Epithelial cell of proximal tubule (primary cell): Measurements from ENCODE around the gene INPP5J. TPM values are rescaled to one million over a fixed set of nuclear protein-coding genes. Genes with fewer than 3 reads are reported as not detected.
A peak's percentile ranks its signal among the peaks of the same experiment; 100 is the strongest.

Experiments used
- DNase-seq: peaks from one replicate; pipeline ENCODE4 v3.0.0-alpha.2; 2011; ENCODE audit warnings: low read depth
- H3K4me3 ChIP-seq: 2 replicates; pipeline ENCODE4 v1.5.1; 2011; ENCODE audit warnings: low read depth, mild to moderate bottlenecking, low read length
- total RNA-seq: library from RNA; depleted of rRNA; stranded (reverse); fragments of >200 nt; gene quantifications from 2 replicates; pipeline ENCODE4 v1.2.3, GENCODE V29; 2015
- TF ChIP-seq, protein P1 (sequence below): conservative IDR thresholded peaks from 2 replicates; pipeline ENCODE4 v1.5.1; 2012; ENCODE audit warnings: low read depth, mild to moderate bottlenecking, low read length

The INPP5J gene
- total RNA-seq, 1 donor from 2014 or later = 1.2 TPM

DNA sequence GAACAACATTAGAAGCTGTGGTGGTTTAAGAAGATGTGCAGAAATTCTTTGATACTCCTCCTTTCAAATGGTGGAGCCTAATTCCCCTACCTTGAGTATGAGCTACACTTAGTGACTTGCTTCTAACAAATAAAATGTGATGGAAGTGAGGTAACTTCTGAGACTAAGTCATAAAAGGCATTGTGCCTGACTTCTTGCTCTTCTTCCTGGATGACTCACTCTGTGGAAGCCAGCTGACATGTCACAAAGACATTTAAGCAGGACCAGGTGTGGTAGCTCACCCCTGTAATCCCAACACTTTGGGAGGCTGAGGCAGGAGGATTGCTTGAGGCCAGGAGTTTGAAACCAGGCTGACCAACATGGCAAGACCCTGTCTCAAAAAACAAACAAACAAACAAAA is 21.5 kb downstream of the INPP5J start:
- TF ChIP-seq, protein P1, sequence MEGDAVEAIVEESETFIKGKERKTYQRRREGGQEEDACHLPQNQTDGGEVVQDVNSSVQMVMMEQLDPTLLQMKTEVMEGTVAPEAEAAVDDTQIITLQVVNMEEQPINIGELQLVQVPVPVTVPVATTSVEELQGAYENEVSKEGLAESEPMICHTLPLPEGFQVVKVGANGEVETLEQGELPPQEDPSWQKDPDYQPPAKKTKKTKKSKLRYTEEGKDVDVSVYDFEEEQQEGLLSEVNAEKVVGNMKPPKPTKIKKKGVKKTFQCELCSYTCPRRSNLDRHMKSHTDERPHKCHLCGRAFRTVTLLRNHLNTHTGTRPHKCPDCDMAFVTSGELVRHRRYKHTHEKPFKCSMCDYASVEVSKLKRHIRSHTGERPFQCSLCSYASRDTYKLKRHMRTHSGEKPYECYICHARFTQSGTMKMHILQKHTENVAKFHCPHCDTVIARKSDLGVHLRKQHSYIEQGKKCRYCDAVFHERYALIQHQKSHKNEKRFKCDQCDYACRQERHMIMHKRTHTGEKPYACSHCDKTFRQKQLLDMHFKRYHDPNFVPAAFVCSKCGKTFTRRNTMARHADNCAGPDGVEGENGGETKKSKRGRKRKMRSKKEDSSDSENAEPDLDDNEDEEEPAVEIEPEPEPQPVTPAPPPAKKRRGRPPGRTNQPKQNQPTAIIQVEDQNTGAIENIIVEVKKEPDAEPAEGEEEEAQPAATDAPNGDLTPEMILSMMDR = no peak
- DNase-seq = no peak
- H3K4me3 ChIP-seq = no peak overlapping the region

DNA sequence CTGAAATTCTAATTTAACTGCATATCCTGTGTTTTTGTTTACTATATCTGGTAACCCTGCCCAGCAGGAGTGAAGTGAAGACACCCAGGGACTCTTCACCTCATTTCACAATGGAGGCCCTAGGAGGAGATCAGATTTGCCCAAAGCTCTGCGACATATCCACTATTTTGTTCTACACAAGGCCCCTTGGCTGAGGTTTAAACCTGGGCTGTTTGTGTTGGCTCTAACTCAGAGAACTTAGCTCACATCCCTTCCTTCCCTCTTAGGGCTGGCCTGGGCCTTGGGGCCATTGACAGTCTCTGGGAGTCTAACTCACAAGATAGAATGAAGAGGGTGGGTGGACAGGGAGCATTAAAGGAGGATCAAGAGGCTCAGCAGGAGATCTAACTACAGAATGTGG is 25.7 kb downstream of the INPP5J start:
- no peak overlapping the region for H3K4me3 ChIP-seq
- TF ChIP-seq, protein P1 = no peak
- DNase-seq = no peak

DNA sequence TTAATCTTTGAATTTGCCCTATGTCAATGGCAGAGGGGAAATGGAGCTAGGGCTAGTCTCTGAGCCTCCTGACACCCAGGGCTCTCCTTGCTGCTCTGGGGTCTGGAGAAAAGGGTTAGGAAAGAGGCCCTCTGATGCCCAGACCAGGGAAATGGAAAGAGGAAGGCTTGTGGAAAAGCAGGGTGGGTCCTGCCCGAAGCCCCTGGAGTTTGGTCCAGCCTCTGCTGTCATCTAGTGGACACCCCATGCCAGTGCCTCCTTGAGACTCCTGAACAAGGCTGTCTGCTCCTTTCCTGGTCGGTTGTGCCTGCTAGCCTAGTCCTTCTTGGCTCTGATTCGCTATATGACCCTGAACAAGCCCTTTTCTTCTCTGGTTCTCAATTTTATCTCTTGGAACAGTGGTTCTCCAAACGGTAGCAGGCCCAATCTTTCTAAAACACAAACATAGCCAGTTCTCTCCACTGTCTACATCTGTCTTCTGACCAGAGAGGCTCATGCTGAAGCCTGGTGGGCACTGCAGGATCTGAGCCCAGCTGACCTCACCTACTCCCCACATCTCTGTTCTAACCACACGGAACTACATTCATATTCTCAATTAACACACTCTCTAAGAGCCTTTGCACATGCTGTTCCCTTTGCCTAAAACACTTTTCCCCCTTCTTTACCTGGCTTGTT is 26.3 kb downstream of the INPP5J start:
- H3K4me3 ChIP-seq = no peak overlapping the region
- TF ChIP-seq, protein P1 = peak; percentile 99
- DNase-seq = no peak

DNA sequence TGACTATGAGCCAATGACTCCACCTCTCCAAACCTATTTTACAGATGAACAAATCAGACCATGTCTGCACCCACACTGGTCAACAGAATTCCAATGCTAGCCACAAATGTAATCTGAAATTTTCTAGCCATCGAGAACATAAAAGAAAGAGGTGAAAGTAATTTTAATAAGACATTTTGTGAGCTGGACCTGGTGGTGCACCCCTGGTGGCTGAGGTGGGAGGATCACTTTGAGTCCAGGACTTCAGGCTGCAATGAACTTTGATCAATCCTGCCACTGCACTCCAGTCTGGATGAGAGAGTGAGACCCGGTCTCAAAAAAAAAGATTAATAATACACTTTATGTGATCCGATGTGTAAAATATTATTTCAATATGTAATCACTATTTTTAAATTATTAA is 27.8 kb downstream of the INPP5J start:
- DNase-seq = no peak
- TF ChIP-seq, protein P1 = peak; percentile 49
- no peak overlapping the region for H3K4me3 ChIP-seq

DNA sequence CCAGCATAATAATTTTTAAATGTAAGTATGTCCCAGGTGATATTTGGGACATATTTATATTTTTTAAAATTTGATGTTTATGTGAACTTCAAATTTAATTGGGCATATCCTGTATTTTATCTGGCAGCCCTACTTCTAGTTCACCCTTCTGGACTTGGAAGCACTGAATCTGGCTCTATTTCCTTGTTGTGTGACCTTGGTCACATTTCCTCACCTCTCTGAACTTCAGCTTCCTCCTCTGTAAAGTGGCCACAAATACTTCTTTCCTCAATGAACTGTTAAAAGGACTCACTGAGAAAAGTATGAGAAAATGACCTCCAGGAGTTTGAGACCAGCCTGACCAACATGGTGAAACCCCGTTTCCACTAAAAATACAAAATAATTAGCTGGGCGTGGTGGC is 29.1 kb downstream of the INPP5J start:
- no peak overlapping the region for H3K4me3 ChIP-seq
- TF ChIP-seq, protein P1 = no peak
- no peak for DNase-seq

DNA sequence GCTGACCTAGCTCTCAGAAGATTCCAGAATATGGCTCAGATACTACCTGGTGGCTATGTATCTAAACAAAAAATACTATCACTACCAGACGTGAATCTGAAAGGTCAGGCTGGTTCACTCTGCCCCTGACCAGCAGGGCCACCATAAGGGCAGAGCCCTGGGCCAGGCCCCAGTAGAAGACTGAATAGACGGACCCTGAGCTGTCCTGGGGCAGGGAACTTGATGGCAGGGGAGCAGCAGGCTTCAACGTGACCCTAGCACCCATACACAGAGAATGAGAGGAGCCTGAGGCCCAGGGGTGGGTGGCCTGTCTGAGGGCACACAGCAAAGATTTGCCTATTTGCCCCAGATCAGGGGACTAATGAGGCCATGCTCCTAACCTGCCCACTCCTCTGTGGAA is 30.6 kb downstream of the INPP5J start:
- TF ChIP-seq, protein P1 = no peak
- no peak overlapping the region for H3K4me3 ChIP-seq
- DNase-seq = no peak

DNA sequence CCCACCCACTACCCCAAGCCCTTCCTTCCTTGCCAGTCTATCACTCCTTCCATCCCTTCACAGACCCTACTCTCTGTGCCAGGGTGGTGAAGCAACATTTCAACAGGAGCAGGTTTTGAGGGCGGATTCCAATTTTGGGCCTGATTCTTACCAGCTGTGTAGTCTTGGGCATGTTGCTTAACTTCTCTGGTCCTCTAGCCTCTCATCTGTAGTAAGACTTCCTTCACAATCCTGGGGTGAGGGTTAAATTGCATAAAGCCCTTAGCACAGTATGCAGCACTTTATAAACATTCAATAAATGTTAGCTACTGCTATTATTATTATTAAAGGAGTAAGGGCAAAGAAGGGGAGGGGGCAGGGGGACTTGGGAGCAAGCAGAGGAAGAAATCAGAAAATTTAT is 32.2 kb downstream of the INPP5J start:
- TF ChIP-seq, protein P1 = no peak
- H3K4me3 ChIP-seq = no peak overlapping the region
- DNase-seq = no peak
